ENCODE results near the gene PFKL.

DNA sequence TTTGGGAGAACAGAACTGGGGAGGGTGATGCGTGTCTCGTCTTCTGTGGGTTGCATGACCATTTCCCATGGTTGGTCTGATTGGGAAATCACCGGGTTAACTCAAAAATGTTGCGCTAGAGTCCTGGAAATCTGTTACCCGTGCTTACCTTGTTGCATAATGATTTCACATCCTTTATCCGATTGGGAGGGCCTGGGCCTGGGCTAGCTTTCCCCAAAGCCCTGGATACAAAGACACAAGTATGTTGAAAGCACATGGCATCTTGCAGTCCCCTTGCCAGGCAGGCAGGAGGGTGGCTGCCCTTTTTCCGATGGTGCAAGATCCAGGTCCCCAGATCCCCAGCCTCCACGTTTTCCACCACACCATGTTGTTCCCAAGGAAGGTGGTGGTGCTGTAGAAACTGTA is 54.1 kb downstream of the PFKL start:
- TF ChIP-seq POU2F2 (IDR thresholded peaks at IDR 0.05; ENCODE audit: low read depth, low read length) (no peak; the same call in 1 of the 2 replicates), POLR2AphosphoS5 (IDR thresholded peaks at IDR 0.05; ENCODE audit: low read depth, low read length) (no peak), TAF1 (IDR thresholded peaks at IDR 0.05; ENCODE audit: low read depth, low read length) (no peak), POLR2A (IDR thresholded peaks at IDR 0.05; ENCODE audit: low read depth, low read length) (no peak)

All from GM12891 (cell line).